ENCODE data around the gene DENND2D. TPM values are rescaled to one million over a fixed set of nuclear protein-coding genes. Genes with fewer than 3 reads are reported as not detected.

DENND2D gene
- total RNA-seq, 4 donors from 2014 or later = 26.7 to 48.9 (median 33.6) TPM

GRCh38 chr1:111174070-111174469 lies 26.4 kb downstream of the DENND2D start:
- H3K4me3 ChIP-seq (ENCODE audit: low read depth, poor library complexity, severe bottlenecking) = no peak overlapping the region
- DNase-seq (ENCODE audit: low spot score in 2 of 2) = no peak
- TF ChIP-seq, protein P1, sequence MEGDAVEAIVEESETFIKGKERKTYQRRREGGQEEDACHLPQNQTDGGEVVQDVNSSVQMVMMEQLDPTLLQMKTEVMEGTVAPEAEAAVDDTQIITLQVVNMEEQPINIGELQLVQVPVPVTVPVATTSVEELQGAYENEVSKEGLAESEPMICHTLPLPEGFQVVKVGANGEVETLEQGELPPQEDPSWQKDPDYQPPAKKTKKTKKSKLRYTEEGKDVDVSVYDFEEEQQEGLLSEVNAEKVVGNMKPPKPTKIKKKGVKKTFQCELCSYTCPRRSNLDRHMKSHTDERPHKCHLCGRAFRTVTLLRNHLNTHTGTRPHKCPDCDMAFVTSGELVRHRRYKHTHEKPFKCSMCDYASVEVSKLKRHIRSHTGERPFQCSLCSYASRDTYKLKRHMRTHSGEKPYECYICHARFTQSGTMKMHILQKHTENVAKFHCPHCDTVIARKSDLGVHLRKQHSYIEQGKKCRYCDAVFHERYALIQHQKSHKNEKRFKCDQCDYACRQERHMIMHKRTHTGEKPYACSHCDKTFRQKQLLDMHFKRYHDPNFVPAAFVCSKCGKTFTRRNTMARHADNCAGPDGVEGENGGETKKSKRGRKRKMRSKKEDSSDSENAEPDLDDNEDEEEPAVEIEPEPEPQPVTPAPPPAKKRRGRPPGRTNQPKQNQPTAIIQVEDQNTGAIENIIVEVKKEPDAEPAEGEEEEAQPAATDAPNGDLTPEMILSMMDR (IDR thresholded peaks at IDR 0.05) = no peak
- TF ChIP-seq POLR2A (IDR thresholded peaks at IDR 0.05) = no peak
- intact Hi-C loops (cut with DNase I; ENCODE audit: low total_unique reads) = no loop called here

- no peak for TF ChIP-seq POLR2A (IDR thresholded peaks at IDR 0.05)
- TF ChIP-seq, protein P1 (IDR thresholded peaks at IDR 0.05) = no peak
- no peak for DNase-seq (ENCODE audit: low spot score in 2 of 2)
- no peak overlapping the region for H3K4me3 ChIP-seq (ENCODE audit: low read depth, poor library complexity, severe bottlenecking)
- intact Hi-C loops (cut with DNase I; ENCODE audit: low total_unique reads) = no loop called here
These were observed 28.0 kb downstream of the DENND2D start for GRCh38 chr1:111172463-111172862.

DNA sequence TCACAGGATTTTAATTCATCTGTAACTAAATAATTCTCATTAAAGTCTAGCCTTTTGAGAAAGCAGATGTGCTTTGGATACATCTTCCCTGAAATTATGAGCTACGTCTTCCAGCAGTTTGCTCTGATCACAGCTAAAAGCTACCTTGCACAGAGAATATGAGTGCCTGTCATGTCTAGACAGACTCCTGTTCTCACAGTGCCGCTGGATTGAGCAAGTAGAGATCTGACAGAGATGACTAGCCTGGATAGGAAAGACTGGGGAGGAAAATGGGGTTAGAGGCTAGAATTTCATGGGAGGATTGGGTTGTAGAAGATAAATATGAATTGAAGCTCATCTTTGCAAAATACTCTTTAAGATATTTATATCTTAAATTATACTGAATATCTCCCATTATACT lies 36.3 kb downstream of the DENND2D start:
- H3K4me3 ChIP-seq (ENCODE audit: low read depth, poor library complexity, severe bottlenecking) = no peak overlapping the region
- no peak for TF ChIP-seq POLR2A (IDR thresholded peaks at IDR 0.05)
- TF ChIP-seq, protein P1 (IDR thresholded peaks at IDR 0.05) = no peak
- intact Hi-C loops (cut with DNase I; ENCODE audit: low total_unique reads) = no loop called here
- WGBS, 2 donors = 60 to 69% methylated on average over 2 of the region's 2 CpGs
- no peak for DNase-seq (ENCODE audit: low spot score in 2 of 2)

- TF ChIP-seq POLR2A (IDR thresholded peaks at IDR 0.05) = no peak
- TF ChIP-seq, protein P1 (IDR thresholded peaks at IDR 0.05) = no peak
- DNase-seq (ENCODE audit: low spot score in 2 of 2) = no peak
- no peak overlapping the region for H3K4me3 ChIP-seq (ENCODE audit: low read depth, poor library complexity, severe bottlenecking)
- intact Hi-C loops (cut with DNase I; ENCODE audit: low total_unique reads) = no loop called here
- WGBS, 2 donors = 91 to 94% methylated on average over 4 of the region's 4 CpGs
These were observed 37.1 kb downstream of the DENND2D start for GRCh38 chr1:111163363-111163762.

DNA sequence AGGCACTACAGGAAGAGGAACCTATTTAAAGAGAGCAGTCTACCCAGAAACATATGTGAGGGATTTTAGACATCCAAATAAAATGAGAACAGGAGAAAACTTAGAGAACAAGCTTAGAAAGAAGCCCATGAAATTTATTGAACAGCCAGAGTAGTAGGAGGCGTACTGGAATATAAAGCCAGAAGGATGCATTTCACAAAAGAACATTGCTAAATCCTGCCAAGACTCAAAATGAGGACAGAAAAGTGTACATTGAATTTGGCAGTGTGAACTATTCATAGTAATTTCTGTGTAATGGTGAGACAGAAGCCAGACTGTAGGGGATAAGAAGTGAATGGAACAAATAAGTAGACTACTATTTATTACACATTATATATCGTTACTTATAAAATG lies 38.0 kb downstream of the DENND2D start:
- TF ChIP-seq, protein P1 (IDR thresholded peaks at IDR 0.05) = no peak
- TF ChIP-seq POLR2A (IDR thresholded peaks at IDR 0.05) = no peak
- no peak for DNase-seq (ENCODE audit: low spot score in 2 of 2)
- intact Hi-C loops (cut with DNase I; ENCODE audit: low total_unique reads) = no loop called here
- no peak overlapping the region for H3K4me3 ChIP-seq (ENCODE audit: low read depth, poor library complexity, severe bottlenecking)
- 96% methylated on average over 2 of the region's 2 CpGs for WGBS, 2 donors

DNA sequence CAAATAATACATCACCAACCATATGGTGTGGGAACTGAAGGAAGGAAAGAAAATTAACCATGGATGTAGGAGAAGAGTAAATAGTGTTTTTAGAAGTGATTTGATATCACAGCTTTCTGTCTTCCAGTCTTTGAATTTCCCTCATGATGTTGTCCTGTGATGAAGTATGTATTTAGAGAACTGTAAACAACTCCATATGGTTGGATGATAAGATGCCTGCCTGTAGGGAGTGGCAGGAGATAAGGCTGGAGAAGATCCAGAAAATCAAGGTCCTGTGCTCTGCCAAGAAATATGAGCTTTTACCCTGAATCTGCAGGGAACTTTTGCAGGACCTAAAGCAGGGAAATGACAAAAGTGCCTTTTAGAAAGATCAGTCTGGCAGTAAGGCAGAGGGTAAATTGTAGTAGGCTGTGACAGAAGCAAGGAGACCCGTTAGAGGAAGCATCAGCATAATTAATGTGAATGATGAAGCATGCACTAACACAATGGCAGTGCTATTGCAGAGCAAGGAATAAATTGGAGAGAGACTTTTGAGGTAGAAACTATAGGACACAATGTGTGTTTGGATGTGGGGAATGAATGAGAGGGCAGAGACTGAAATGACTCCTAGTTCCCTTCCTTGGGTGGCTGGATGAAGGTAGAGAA lies 38.5 kb downstream of the DENND2D start:
- H3K4me3 ChIP-seq (ENCODE audit: low read depth, poor library complexity, severe bottlenecking) = no peak overlapping the region
- no peak for DNase-seq (ENCODE audit: low spot score in 2 of 2)
- WGBS, 2 donors = 30 to 41% methylated on average over 1 of the region's 1 CpG
- intact Hi-C loops (cut with DNase I; ENCODE audit: low total_unique reads) = no loop called here
- no peak for TF ChIP-seq POLR2A (IDR thresholded peaks at IDR 0.05)
- TF ChIP-seq, protein P1 (IDR thresholded peaks at IDR 0.05) = no peak
